ENCODE measurements around the gene PARD6G.

PARD6G gene

DNA sequence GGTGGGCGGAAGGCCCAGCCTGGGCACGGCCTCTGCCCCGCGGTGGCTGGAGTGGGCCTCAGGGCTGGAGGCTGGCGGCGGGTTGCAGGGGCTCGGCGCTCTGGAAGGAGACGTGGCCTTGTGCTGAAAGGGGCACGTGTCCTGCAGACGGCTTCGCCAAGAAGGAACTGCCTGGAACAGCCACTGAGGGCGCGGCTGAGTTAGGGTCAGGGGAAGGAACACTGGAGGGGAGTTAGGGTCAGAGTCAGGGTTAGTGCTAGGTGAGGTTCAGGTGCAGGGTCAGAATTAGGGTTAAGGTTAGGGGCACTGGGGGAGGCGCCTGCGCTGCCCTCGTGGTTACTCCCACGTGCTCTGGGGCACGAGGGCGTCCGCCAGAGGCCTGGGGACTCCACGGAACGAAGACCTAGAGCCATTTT, 139.2 kb downstream of the PARD6G start:
- Histone ChIP-seq H3K27ac (peak overlapping the region in 1 of 2 donors; percentile 92), H3K9me3 (no peaks in the 10 kb centered on the region), H3K4me3 (no peak overlapping the region), H3K4me1 (peaks cover 0 to 32% (median 23%) of the 10 kb centered on the region in 4 donors), H3K27me3 (no peaks in the 10 kb centered on the region), H3K36me3 (no peaks in the 10 kb centered on the region)
- DNase-seq: no peak
- intact Hi-C loops (cut with DNase I; ENCODE audit: low total_unique reads): loop anchor here (2.0 to 10.0 kb wide), 2 partner anchors 75 to 153 kb away; partner anchors contain the start of gene SLC66A2
- TF ChIP-seq, protein P1, sequence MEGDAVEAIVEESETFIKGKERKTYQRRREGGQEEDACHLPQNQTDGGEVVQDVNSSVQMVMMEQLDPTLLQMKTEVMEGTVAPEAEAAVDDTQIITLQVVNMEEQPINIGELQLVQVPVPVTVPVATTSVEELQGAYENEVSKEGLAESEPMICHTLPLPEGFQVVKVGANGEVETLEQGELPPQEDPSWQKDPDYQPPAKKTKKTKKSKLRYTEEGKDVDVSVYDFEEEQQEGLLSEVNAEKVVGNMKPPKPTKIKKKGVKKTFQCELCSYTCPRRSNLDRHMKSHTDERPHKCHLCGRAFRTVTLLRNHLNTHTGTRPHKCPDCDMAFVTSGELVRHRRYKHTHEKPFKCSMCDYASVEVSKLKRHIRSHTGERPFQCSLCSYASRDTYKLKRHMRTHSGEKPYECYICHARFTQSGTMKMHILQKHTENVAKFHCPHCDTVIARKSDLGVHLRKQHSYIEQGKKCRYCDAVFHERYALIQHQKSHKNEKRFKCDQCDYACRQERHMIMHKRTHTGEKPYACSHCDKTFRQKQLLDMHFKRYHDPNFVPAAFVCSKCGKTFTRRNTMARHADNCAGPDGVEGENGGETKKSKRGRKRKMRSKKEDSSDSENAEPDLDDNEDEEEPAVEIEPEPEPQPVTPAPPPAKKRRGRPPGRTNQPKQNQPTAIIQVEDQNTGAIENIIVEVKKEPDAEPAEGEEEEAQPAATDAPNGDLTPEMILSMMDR (IDR thresholded peaks at IDR 0.05): no peak

DNA sequence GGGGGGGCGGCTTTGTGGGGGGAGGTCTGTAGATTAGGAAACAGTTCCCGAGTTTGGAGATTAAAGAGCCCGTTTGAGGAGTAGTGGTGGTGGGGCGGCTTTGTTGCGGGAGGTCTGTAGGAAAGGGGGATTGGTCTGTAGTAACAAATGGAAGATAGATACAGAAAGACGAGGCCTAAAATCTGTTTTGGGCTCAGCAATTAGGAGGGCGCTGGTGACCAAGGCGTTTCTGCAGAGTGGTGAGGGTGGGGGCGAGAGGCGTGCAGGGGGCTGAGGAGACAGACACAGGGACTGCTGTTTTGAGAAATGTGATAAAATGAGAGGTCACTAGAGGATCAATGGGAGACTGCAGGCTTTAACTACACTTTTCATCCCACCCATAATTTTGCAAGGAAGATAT, 139.9 kb downstream of the PARD6G start:
- TF ChIP-seq, protein P1 (IDR thresholded peaks at IDR 0.05): no peak
- Histone ChIP-seq H3K9me3 (no peaks in the 10 kb centered on the region), H3K4me3 (no peak overlapping the region), H3K27me3 (no peaks in the 10 kb centered on the region), H3K27ac (peak overlapping the region in 1 of 2 donors; percentile 92), H3K4me1 (peaks cover 0 to 38% (median 28%) of the 10 kb centered on the region in 4 donors), H3K36me3 (no peaks in the 10 kb centered on the region)
- intact Hi-C loops (cut with DNase I; ENCODE audit: low total_unique reads): loop anchor here (10.0 kb wide), 1 partner anchor 153 kb away; the partner anchor contains the start of gene SLC66A2
- DNase-seq: no peak

All from tibial artery (tissue), 4 donors.